ENCODE data around the gene VWC2. TPM values are rescaled to one million over a fixed set of nuclear protein-coding genes. Genes with fewer than 3 reads are reported as not detected.

The VWC2 gene
- total and polyA plus RNA-seq, 2 of the 4 experiments (the other 2 are of a cell fraction): not detected

DNA sequence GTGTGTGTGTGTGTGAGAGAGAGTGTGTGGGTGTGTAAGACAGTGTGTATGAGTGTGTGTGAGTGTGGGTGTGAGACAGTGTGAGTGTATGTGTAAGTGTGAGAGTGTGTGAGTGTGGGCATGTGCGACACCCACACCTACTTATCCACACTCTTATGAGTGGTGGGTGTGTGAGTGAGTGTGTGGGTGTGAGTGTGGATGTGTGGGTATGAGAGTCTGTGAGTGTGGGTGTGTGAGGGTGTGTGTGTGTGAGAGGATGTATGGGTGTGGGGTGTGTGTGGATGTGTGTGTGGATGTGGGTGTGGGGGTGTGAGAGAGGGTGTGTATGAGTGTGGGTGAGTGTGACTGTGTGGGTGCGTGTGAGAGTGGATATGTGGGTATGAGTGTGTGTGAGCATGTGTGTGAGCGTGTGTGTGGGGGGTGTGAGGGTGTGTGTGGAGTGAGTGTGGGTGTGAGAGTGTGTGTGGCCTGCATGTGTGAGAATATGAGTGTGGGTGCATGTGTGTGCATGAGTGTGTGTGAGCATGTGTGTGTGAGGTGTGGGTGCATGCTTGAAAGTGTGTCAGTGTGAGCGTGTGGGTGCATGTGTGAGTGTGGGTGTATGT lies 15.1 kb downstream of the VWC2 start:
- Histone ChIP-seq H2AK5ac (ENCODE audit: low read depth, low read length) (no peak overlapping the region), H3K9me3 (ENCODE audit: control insufficient read depth, insufficient read depth, low read length) (peaks cover 20% of the 10 kb centered on the region), H3K4me2 (ENCODE audit: low read depth, low read length) (no peak overlapping the region), H3K79me1 (ENCODE audit: low read depth in 1 of 2, low read length in 2 of 2) (no peaks in the 10 kb centered on the region), H4K91ac (ENCODE audit: insufficient read depth, low read depth, low read length) (no peak overlapping the region), H3K27ac (ENCODE audit: insufficient read depth, low read length) (no peak overlapping the region), H3K36me3 (ENCODE audit: control insufficient read depth, insufficient read depth, low read length) (no peaks in the 10 kb centered on the region), H2BK120ac (ENCODE audit: low read depth, low read length) (no peak overlapping the region), H3K27me3 (ENCODE audit: control insufficient read depth, insufficient read depth, low read length) (no peaks in the 10 kb centered on the region), H2AK9ac (replicated peaks; ENCODE audit: low read depth, low read length, poor library complexity) (no peak overlapping the region), H4K5ac (ENCODE audit: low read depth, low read length) (no peak overlapping the region), H3K14ac (replicated peaks; ENCODE audit: low read depth, low read length) (no peak overlapping the region), H4K20me1 (ENCODE audit: insufficient read depth, low read length) (no peaks in the 10 kb centered on the region), H3K9ac (ENCODE audit: low read depth, low read length) (no peak overlapping the region), H4K8ac (ENCODE audit: low read depth in 2 of 2, low read length in 2 of 2) (no peak overlapping the region), H3K9me1 (ENCODE audit: insufficient read depth, low read length) (no peaks in the 10 kb centered on the region), H3K4me3 (ENCODE audit: insufficient read depth, low read depth, low read length) (no peak overlapping the region), H3K56ac (ENCODE audit: extremely low read depth, insufficient read depth, low read length) (no peak overlapping the region), H3K18ac (ENCODE audit: low read depth, low read length) (no peak overlapping the region), H2BK20ac (ENCODE audit: low read depth, low read length) (no peak overlapping the region), H3K4ac (ENCODE audit: low read depth, low read length) (no peak overlapping the region), H2BK5ac (ENCODE audit: low read depth, low read length, poor library complexity, severe bottlenecking) (peak overlapping the region; percentile 50), H3K23ac (ENCODE audit: low read depth, low read length) (no peak overlapping the region), H2AFZ (replicated peaks; ENCODE audit: low read length, poor library complexity) (no peak overlapping the region), H2BK15ac (ENCODE audit: low read depth, low read length) (no peak overlapping the region), H3K4me1 (ENCODE audit: control insufficient read depth, insufficient read depth, low read length) (no peaks in the 10 kb centered on the region)
- ATAC-seq (ENCODE audit: low read depth) (no peak), DNase-seq (no peak)
- intact Hi-C loops (cut with micrococcal nuclease) (no loop called here), dilution Hi-C loops (cut with HindIII; ENCODE audit: low sequenced_read_pairs, unreplicated experiment) (no loop called here), in situ Hi-C loops (cut with MboI; ENCODE audit: low sequenced_read_pairs) (no loop called here)
- ChIA-PET POLR2A (ENCODE audit: unreplicated experiment) (no interaction called here), CTCF (no interaction called here)
- WGBS, 2 experiments (ENCODE audit: extremely low coverage in 2 of 2, insufficient read length in 1 of 2): 67% methylated on average over 2 of the region's 4 CpGs; no CpG with 5 or more reads in 1 of the 2 experiments
- no peak for TF ChIP-seq CHD1 (IDR thresholded peaks at IDR 0.05; ENCODE audit: low read depth, low read length)
- no peak for TF ChIP-seq MXI1 (IDR thresholded peaks at IDR 0.05; ENCODE audit: borderline replicate concordance, low read depth, low read length)
- TF ChIP-seq POLR2A (IDR thresholded peaks at IDR 0.05; ENCODE audit: low read depth, low read length): no peak
- TF ChIP-seq MAZ (IDR thresholded peaks at IDR 0.05; ENCODE audit: borderline replicate concordance, low read depth, low read length): no peak
- no peak for TF ChIP-seq FOS (IDR thresholded peaks at IDR 0.05; ENCODE audit: low read depth, low read length)
- no peak for TF ChIP-seq MAFK (IDR thresholded peaks at IDR 0.05; ENCODE audit: low read depth, low read length)
- TF ChIP-seq CEBPB (IDR thresholded peaks at IDR 0.05; ENCODE audit: low read depth, low read length): no peak
- TF ChIP-seq RCOR1 (IDR thresholded peaks at IDR 0.05; ENCODE audit: insufficient replicate concordance, low read length): no peak
- TF ChIP-seq NFE2L2 (IDR thresholded peaks at IDR 0.05; ENCODE audit: low read depth, low read length): no peak
- TF ChIP-seq, protein P1, sequence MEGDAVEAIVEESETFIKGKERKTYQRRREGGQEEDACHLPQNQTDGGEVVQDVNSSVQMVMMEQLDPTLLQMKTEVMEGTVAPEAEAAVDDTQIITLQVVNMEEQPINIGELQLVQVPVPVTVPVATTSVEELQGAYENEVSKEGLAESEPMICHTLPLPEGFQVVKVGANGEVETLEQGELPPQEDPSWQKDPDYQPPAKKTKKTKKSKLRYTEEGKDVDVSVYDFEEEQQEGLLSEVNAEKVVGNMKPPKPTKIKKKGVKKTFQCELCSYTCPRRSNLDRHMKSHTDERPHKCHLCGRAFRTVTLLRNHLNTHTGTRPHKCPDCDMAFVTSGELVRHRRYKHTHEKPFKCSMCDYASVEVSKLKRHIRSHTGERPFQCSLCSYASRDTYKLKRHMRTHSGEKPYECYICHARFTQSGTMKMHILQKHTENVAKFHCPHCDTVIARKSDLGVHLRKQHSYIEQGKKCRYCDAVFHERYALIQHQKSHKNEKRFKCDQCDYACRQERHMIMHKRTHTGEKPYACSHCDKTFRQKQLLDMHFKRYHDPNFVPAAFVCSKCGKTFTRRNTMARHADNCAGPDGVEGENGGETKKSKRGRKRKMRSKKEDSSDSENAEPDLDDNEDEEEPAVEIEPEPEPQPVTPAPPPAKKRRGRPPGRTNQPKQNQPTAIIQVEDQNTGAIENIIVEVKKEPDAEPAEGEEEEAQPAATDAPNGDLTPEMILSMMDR (conservative IDR thresholded peaks at IDR 0.05; ENCODE audit: low read depth, low read length): no peak
- TF ChIP-seq ELK1 (IDR thresholded peaks at IDR 0.05; ENCODE audit: borderline replicate concordance, low read depth, low read length): no peak
- BruUV-seq (replicated peaks): no TSS peak

Measured in IMR-90 (cell line).